C4-2B (cell line): ENCODE data around the gene HEXIM2.

Experiments used
- ZFX ChIP-seq: fragments of 450-650 bp; IDR thresholded peaks from 2 replicates; pipeline ENCODE4 v1.6.1; 2017
- TF ChIP-seq, protein P1 (sequence below): fragments of 450-650 bp; conservative IDR thresholded peaks from 2 replicates; pipeline ENCODE4 v1.5.1; 2017; ENCODE audit warnings: mild to moderate bottlenecking

DNA sequence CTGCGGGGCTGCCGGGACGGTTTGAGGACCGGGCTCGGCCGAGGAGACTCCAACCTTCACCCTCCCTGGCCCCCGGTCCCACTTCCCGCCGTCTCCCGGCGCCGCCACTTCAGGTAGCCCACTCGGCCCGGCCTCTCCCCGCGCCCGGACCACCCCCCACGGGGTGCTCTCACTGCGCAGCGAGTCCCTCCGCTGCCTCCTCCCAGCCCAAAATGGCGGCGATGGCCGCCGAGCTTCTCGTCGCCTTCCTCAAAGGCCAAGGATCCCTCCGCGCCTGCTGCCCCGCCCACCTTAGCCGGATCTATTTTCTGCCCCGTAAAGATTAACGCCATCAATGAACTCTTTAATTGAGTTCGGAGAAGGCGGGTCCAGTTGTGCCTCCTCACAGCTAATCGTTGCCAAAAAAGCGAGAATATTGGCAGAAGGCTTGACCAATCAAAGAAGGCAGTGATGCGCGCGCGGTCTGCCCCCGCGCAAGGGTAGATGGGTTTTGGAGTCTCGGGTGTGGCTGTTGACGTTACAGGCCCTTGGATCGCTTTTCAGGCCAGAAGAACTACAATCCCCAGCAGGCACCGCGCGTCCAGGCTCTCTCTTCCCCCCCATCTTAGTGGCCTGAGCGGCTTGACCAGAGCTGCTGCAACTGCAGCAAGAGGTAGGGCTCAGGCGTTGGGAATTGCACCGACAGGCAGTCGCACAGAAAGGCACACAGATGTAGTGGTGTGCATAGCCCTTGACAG lies at the start of gene HEXIM2:
- TF ChIP-seq, protein P1, sequence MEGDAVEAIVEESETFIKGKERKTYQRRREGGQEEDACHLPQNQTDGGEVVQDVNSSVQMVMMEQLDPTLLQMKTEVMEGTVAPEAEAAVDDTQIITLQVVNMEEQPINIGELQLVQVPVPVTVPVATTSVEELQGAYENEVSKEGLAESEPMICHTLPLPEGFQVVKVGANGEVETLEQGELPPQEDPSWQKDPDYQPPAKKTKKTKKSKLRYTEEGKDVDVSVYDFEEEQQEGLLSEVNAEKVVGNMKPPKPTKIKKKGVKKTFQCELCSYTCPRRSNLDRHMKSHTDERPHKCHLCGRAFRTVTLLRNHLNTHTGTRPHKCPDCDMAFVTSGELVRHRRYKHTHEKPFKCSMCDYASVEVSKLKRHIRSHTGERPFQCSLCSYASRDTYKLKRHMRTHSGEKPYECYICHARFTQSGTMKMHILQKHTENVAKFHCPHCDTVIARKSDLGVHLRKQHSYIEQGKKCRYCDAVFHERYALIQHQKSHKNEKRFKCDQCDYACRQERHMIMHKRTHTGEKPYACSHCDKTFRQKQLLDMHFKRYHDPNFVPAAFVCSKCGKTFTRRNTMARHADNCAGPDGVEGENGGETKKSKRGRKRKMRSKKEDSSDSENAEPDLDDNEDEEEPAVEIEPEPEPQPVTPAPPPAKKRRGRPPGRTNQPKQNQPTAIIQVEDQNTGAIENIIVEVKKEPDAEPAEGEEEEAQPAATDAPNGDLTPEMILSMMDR = no peak
- TF ChIP-seq ZFX = peak; percentile 70
